ENCODE measurements around the gene RNF220. TPM values are rescaled to one million over a fixed set of nuclear protein-coding genes. Genes with fewer than 3 reads are reported as not detected.

RNF220 gene
- total RNA-seq, 1 donor from 2014 or later: 52.5 TPM

DNA sequence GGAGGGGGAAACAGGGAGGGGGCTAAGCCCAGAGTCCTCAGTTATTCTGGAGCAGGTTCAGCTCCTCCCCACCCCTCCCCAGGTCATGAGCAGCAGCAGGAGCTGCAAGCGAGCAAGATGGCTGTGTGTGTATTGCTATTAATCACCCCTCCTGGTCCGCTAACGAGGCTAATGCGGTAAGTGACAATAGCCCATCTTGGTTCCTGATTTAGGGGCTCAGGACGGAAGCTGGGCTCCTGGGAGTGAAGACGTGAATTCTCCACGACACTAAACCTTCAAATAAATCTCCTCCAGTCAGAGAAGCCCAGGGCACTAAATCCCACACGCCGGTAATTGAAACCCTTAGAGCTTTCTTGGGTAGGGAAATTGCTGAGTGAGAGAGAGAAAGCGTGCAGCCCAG, 193.1 kb downstream of the RNF220 start:
- no peaks in the 10 kb centered on the region for H3K36me3 ChIP-seq
- intact Hi-C loops (cut with DNase I): no loop called here
- H3K27me3 ChIP-seq: no peaks in the 10 kb centered on the region
- DNase-seq (ENCODE audit: extremely low spot score in 2 of 2): no peak
- H3K4me3 ChIP-seq: no peak overlapping the region
- H3K4me1 ChIP-seq: no peaks in the 10 kb centered on the region
- no peak overlapping the region for H3K27ac ChIP-seq
- TF ChIP-seq, protein P1, sequence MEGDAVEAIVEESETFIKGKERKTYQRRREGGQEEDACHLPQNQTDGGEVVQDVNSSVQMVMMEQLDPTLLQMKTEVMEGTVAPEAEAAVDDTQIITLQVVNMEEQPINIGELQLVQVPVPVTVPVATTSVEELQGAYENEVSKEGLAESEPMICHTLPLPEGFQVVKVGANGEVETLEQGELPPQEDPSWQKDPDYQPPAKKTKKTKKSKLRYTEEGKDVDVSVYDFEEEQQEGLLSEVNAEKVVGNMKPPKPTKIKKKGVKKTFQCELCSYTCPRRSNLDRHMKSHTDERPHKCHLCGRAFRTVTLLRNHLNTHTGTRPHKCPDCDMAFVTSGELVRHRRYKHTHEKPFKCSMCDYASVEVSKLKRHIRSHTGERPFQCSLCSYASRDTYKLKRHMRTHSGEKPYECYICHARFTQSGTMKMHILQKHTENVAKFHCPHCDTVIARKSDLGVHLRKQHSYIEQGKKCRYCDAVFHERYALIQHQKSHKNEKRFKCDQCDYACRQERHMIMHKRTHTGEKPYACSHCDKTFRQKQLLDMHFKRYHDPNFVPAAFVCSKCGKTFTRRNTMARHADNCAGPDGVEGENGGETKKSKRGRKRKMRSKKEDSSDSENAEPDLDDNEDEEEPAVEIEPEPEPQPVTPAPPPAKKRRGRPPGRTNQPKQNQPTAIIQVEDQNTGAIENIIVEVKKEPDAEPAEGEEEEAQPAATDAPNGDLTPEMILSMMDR (IDR thresholded peaks at IDR 0.05): no peak
- TF ChIP-seq POLR2AphosphoS5 (IDR thresholded peaks at IDR 0.05; ENCODE audit: insufficient read depth in 1 of 2, low read depth in 1 of 2) (no peak), POLR2A (IDR thresholded peaks at IDR 0.05) (no peak)
- H3K9me3 ChIP-seq: no peaks in the 10 kb centered on the region

DNA sequence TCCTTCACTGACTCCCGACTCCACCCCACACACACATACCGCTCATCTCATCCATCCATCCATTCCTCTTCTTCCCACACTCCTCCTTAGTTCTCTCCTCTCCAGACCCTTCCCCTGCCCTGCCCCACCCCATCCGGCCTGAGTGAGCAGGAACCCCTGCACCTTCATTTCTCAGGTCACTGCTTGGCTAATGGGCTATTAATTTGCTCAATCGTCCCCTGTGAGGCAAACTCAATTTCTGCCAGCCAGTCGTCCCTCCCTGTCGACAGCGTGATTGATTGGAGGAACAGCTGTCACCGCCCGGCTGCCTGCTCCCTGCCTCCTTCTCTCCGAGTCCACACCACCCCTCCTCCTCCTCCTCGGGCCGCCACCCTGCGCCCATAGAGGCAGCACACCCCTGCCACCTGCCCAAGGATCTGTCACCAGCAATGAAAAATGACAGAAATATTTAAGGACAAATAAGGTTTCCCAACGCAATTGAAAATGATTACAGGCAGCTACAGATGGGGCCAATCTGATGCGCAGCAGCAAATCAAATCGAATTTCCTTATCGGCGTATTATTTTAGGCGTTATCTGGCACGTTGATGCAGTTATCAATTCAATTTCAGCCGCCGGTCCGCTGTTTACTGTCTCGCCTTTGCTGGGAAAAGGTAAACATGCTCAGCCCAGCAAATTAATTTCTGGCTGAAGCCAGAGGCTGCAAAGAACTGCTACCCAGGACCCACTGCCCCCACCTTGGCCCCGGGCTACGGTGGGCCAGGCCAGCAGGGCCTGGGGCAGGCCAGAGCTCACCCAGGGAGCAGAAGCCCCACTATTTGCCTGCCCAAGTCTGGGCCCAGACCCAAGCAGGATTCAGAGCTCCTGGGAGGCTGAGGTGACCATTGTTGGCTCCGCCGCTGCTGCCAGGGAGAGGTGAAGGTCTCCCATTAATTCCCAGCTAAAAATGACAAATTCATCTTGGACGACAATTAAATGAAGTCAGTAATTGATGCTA, 197.9 kb downstream of the RNF220 start:
- Histone ChIP-seq H3K4me1 (no peaks in the 10 kb centered on the region), H3K27ac (no peak overlapping the region), H3K27me3 (no peaks in the 10 kb centered on the region), H3K36me3 (no peaks in the 10 kb centered on the region), H3K4me3 (no peak overlapping the region), H3K9me3 (no peaks in the 10 kb centered on the region)
- intact Hi-C loops (cut with DNase I): no loop called here
- TF ChIP-seq POLR2AphosphoS5 (IDR thresholded peaks at IDR 0.05; ENCODE audit: insufficient read depth in 1 of 2, low read depth in 1 of 2) (no peak), POLR2A (IDR thresholded peaks at IDR 0.05) (no peak)
- TF ChIP-seq, protein P1 (IDR thresholded peaks at IDR 0.05): no peak
- no peak for DNase-seq (ENCODE audit: extremely low spot score in 2 of 2)

DNA sequence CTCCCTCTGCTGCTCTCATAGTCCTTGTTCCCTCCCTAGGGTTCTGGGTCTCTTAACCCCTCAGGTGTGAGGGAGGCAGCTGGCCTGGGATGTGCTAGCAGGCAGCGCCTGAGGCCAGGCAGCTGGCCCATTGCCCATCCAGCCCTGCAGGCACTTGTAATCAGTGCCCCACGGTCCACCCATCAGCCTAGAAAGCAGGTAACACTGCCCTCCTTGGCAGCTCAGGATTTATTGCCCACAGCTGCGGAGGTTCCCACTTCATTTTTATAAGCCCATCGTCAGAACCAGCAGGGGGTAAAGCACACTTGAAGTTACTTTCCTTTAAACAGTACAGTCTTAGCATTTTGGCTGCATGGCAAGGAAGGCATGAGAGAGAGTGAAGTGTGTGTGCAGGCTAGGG, 198.7 kb downstream of the RNF220 start:
- TF ChIP-seq, protein P1 (IDR thresholded peaks at IDR 0.05): no peak
- no peak for TF ChIP-seq POLR2A (IDR thresholded peaks at IDR 0.05)
- TF ChIP-seq POLR2AphosphoS5 (IDR thresholded peaks at IDR 0.05; ENCODE audit: insufficient read depth in 1 of 2, low read depth in 1 of 2): no peak

DNA sequence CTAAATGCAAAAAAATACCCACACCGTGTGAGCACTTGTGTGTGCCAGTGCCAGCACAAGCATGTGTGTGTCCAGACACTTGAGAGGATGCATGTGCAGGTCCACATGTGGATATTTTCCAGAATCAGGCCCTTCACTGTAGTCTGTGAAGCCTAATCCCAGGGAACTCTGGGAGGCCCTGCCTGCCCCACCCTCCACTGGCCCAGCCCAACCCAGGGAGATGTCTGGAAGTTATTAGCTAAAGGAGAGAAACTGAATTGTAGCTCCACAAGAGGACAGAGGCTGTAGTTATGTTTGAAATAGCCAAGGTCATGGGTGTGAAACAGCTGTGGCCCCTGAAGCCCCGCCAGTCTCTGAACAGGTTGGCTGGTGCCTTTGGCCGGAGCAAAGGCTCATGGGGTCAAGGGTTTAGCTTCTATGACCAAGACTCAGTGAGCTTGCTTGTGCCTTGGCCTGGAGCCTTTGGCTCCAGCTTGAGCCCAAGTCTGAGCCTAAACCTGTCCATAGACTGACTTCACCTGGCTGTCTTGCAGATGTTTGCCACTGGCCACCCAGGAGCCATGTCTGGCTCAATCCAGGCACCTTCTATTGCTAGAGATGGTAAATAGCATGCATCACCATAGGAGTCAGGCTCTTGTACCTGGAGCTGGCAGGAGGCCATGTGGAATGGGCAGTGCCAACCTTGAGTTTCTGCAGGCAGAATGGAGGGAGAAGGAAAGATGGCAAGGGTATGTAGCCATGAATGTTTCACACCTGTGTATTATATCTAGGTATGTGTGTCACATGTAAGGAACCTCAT, 199.3 kb downstream of the RNF220 start:
- no peaks in the 10 kb centered on the region for H3K9me3 ChIP-seq
- intact Hi-C loops (cut with DNase I): no loop called here
- no peaks in the 10 kb centered on the region for H3K27me3 ChIP-seq
- no peak overlapping the region for H3K4me3 ChIP-seq
- no peak for DNase-seq (ENCODE audit: extremely low spot score in 2 of 2)
- no peak overlapping the region for H3K27ac ChIP-seq
- TF ChIP-seq POLR2AphosphoS5 (IDR thresholded peaks at IDR 0.05; ENCODE audit: insufficient read depth in 1 of 2, low read depth in 1 of 2) (no peak), POLR2A (IDR thresholded peaks at IDR 0.05) (no peak)
- TF ChIP-seq, protein P1 (IDR thresholded peaks at IDR 0.05): no peak
- H3K36me3 ChIP-seq: no peaks in the 10 kb centered on the region
- H3K4me1 ChIP-seq: no peaks in the 10 kb centered on the region

More for the DNA sequence above, 198.7 kb downstream of the RNF220 start:
- H3K36me3 ChIP-seq: no peaks in the 10 kb centered on the region
- no peak overlapping the region for H3K27ac ChIP-seq
- no peak overlapping the region for H3K4me3 ChIP-seq
- DNase-seq (ENCODE audit: extremely low spot score in 2 of 2): no peak
- no peaks in the 10 kb centered on the region for H3K4me1 ChIP-seq
- intact Hi-C loops (cut with DNase I): no loop called here
- H3K27me3 ChIP-seq: no peaks in the 10 kb centered on the region
- H3K9me3 ChIP-seq: no peaks in the 10 kb centered on the region
